A549 (cell line): ENCODE data around the gene PAK1IP1.

Experiments used
- CBX8 ChIP-seq: fragments of 200-600 bp; sonication (generic); IDR thresholded peaks from 2 replicates; pipeline ENCODE4 v1.6.1; 2016
- ESRRA ChIP-seq: fragments of 150-350 bp; IDR thresholded peaks from 2 replicates; pipeline ENCODE4 v1.6.1; 2014; ENCODE audit warnings: mild to moderate bottlenecking, low read length, borderline replicate concordance
- RNF2 ChIP-seq: fragments of 200-600 bp; sonication (generic); IDR thresholded peaks from 2 replicates; pipeline ENCODE4 v1.6.1; 2016; ENCODE audit warnings: low read depth, mild to moderate bottlenecking, antibody characterized with exemption, moderate library complexity, borderline replicate concordance
- USF2 ChIP-seq: fragments of 450-650 bp; IDR thresholded peaks from 2 replicates; pipeline ENCODE4 v1.6.1; 2014; ENCODE audit warnings: antibody characterized with exemption
- TF ChIP-seq, protein P1 (sequence below): fragments of >200 bp; sonication (Bioruptor Twin); formaldehyde crosslinking; IDR thresholded peaks from 3 replicates; pipeline ENCODE4 v1.5.1; 2016

- TF ChIP-seq CBX8 (no peak), RNF2 (no peak), USF2 (no peak), ESRRA (no peak)
- TF ChIP-seq, protein P1, sequence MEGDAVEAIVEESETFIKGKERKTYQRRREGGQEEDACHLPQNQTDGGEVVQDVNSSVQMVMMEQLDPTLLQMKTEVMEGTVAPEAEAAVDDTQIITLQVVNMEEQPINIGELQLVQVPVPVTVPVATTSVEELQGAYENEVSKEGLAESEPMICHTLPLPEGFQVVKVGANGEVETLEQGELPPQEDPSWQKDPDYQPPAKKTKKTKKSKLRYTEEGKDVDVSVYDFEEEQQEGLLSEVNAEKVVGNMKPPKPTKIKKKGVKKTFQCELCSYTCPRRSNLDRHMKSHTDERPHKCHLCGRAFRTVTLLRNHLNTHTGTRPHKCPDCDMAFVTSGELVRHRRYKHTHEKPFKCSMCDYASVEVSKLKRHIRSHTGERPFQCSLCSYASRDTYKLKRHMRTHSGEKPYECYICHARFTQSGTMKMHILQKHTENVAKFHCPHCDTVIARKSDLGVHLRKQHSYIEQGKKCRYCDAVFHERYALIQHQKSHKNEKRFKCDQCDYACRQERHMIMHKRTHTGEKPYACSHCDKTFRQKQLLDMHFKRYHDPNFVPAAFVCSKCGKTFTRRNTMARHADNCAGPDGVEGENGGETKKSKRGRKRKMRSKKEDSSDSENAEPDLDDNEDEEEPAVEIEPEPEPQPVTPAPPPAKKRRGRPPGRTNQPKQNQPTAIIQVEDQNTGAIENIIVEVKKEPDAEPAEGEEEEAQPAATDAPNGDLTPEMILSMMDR = no peak
Observed at GRCh38 chr6:10740061-10740460, 45.3 kb downstream of the PAK1IP1 start.
